GM19467 (cell line): Measurements from ENCODE around the gene TPBGL.

Source experiments
- ATAC-seq: cut with Tn5 transposase; IDR thresholded peaks from one replicate; pipeline ENCODE4 v1.9.1; 2021; ENCODE audit warnings: mild to moderate bottlenecking, moderate library complexity; ENCODE audit not compliant: unreplicated experiment

The TPBGL gene

DNA sequence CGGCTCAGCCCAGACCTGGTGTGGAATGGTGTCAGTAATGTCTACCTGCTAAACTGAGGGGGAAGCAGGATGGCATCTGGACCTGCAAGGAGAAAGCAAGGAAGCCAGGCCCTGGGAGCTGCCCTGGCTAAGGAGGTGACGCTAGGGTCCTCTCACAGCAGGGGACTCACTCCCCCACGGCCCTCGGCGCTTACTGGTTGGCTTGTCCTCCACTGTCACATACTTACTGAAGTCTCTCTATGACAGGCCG lies 48.9 kb downstream of the TPBGL start:
- ATAC-seq: no peak

DNA sequence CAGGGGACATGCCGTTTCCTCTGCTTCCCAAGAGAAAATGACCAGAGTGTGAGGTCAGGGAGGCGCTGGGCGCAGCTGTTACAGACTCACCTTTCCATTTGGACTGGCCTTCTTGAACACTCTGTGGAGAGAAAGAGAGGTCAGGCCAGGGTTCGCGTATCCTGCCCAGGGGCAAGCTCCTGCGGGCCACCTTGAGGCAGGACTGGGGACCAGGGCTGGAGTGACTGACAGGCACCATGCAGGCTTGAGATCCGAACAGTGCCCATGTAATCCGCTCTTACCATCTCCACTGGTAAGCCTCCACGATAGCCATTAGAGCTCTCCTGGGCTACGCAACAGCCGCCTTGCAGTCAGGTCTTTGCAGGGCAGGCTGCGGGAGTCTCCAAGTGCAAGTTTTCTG lies 49.3 kb downstream of the TPBGL start:
- ATAC-seq: no peak

- no peak for ATAC-seq
Observed at GRCh38 chr11:75291741-75292140, 51.2 kb downstream of the TPBGL start.

DNA sequence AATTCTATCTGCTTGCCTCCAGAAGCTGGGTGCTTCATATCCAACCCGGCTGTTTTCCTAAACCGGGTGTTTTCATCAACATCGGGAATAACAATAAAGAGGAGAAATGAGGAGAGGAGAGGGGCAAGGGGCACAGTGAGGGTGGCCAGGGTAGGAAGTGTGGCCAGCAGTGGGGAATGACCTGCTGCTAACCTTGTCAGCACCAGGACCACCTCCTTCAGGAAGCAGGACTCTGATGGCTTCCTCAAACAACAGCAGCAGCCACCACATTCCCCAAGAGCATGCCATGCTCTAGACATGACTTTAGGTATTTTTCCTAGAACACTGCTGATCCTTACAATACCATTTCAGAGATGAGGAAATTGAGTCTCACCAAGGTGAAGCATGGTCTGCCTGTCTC lies 52.4 kb downstream of the TPBGL start:
- ATAC-seq: no peak
